Measurements from ENCODE around the gene C1orf50. TPM values are rescaled to one million over a fixed set of nuclear protein-coding genes. Genes with fewer than 3 reads are reported as not detected.

Gene C1orf50
- total RNA-seq, 1 experiment from 2014 or later, result 8.3 TPM

DNA sequence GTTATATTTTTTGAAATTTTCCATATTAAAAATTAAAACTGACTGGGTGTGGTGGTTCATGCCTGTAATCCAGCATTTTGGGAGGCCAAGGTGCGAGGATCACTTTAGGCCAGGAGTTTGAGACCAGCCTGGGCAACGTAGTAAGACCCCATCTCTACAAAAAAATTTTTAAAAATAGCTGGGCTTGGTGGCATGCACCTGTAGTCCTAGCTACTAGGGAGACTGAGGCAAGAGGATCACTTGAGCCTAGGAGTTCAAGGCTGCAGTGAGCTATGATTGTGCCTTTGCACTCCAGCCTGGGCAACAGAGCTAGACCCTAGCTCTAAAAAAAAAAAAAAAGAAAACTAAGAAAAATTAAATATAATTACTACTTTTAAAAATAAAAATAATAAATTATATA is 54.6 kb downstream of the C1orf50 start:
- Histone ChIP-seq H3K4me1 (replicated peaks; ENCODE audit: insufficient read depth) (peaks cover 25% of the 10 kb centered on the region), H4K20me1 (ENCODE audit: insufficient read depth) (peaks cover 4% of the 10 kb centered on the region; the same call in 1 of the 2 replicates), H3K27ac (no peak overlapping the region), H3K79me2 (ENCODE audit: low read depth) (peaks cover 12% of the 10 kb centered on the region; the same call in 1 of the 2 replicates), H3K4me3 (no peak overlapping the region), H3K27me3 (ENCODE audit: insufficient read depth, low read depth) (no peaks in the 10 kb centered on the region), H3K36me3 (ENCODE audit: low read depth) (0 out of 2 replicates have a peak, but pooled peaks cover 3% of the 10 kb centered on the region), H3F3A (ENCODE audit: insufficient read depth, low read depth) (peaks cover 14% of the 10 kb centered on the region; the same call in 1 of the 2 replicates), H3K9me2 (ENCODE audit: insufficient read depth) (no peaks in the 10 kb centered on the region), H3K4me2 (no peak overlapping the region), H2AFZ (no peak overlapping the region), H3K9me3 (ENCODE audit: insufficient read depth, low read depth) (peaks cover 5% of the 10 kb centered on the region; the same call in 1 of the 2 replicates)
- intact Hi-C loops (cut with micrococcal nuclease; ENCODE audit: unreplicated experiment), result no loop called here
- BruUV-seq (replicated peaks), result no TSS peak
- POLR2A ChIA-PET (ENCODE audit: unreplicated experiment), result no interaction called here
- no peak for DNase-seq
- CTCF ChIA-PET, result no interaction called here
- TF ChIP-seq, protein P1, sequence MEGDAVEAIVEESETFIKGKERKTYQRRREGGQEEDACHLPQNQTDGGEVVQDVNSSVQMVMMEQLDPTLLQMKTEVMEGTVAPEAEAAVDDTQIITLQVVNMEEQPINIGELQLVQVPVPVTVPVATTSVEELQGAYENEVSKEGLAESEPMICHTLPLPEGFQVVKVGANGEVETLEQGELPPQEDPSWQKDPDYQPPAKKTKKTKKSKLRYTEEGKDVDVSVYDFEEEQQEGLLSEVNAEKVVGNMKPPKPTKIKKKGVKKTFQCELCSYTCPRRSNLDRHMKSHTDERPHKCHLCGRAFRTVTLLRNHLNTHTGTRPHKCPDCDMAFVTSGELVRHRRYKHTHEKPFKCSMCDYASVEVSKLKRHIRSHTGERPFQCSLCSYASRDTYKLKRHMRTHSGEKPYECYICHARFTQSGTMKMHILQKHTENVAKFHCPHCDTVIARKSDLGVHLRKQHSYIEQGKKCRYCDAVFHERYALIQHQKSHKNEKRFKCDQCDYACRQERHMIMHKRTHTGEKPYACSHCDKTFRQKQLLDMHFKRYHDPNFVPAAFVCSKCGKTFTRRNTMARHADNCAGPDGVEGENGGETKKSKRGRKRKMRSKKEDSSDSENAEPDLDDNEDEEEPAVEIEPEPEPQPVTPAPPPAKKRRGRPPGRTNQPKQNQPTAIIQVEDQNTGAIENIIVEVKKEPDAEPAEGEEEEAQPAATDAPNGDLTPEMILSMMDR (conservative IDR thresholded peaks at IDR 0.05), result no peak
- TF ChIP-seq EZH2 (IDR thresholded peaks at IDR 0.05; ENCODE audit: low read depth), result no peak

DNA sequence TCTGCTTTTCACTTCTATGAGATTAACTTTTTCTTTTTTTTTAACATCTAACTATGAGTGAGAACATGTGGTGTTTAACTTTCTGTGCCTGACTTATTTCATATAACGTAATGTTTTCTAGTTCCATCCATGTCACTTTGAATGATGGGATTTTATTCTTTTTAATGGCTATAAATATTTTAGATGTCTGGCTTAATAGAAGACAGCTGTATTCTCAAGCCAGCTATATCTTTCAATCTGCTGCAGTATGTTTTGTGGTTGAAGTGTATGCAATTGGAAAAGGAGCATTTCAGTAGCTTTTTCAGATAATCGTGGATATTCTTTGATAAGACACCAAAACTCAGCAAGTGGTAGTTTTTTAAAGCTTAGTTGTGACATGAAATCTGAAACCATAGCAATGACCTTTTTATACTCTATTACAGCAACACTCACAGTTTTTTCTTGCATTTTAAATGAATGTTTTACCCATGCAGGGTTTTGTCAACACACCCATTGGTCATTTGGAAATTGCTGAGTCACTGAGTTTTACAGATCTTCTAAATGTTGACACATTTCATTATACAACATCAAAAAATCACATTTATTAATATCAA is 55.8 kb downstream of the C1orf50 start:
- no TSS peak for BruUV-seq (replicated peaks)
- Histone ChIP-seq H3K36me3 (ENCODE audit: low read depth) (0 out of 2 replicates have a peak, but pooled peaks cover 3% of the 10 kb centered on the region), H3K4me3 (0 out of 2 replicates have a peak overlapping the region, but pooled peaks have one; percentile 13), H3K4me2 (peak overlapping the region; percentile 41), H3K4me1 (replicated peaks; ENCODE audit: insufficient read depth) (peaks cover 20% of the 10 kb centered on the region), H2AFZ (no peak overlapping the region), H3K79me2 (ENCODE audit: low read depth) (peaks cover 7% of the 10 kb centered on the region; the same call in 1 of the 2 replicates), H3F3A (ENCODE audit: insufficient read depth, low read depth) (peaks cover 14% of the 10 kb centered on the region; the same call in 1 of the 2 replicates), H3K27ac (peak overlapping the region; percentile 66), H3K9me2 (ENCODE audit: insufficient read depth) (no peaks in the 10 kb centered on the region), H3K9me3 (ENCODE audit: insufficient read depth, low read depth) (peaks cover 5% of the 10 kb centered on the region; the same call in 1 of the 2 replicates), H4K20me1 (ENCODE audit: insufficient read depth) (no peaks in the 10 kb centered on the region), H3K27me3 (ENCODE audit: insufficient read depth, low read depth) (no peaks in the 10 kb centered on the region)
- TF ChIP-seq, protein P1 (conservative IDR thresholded peaks at IDR 0.05), result no peak
- TF ChIP-seq EZH2 (IDR thresholded peaks at IDR 0.05; ENCODE audit: low read depth), result no peak
- intact Hi-C loops (cut with micrococcal nuclease; ENCODE audit: unreplicated experiment), result no loop called here
- POLR2A ChIA-PET (ENCODE audit: unreplicated experiment), result interaction anchor here (0.5 to 0.7 kb wide), 3 partner anchors 57 to 1429 kb away, joined by 3 to 20 read pairs (median 5); partner anchors contain the start of gene KDM4A
- peak in 1 of 2 experiments; percentile 53 for DNase-seq
- CTCF ChIA-PET, result no interaction called here

DNA sequence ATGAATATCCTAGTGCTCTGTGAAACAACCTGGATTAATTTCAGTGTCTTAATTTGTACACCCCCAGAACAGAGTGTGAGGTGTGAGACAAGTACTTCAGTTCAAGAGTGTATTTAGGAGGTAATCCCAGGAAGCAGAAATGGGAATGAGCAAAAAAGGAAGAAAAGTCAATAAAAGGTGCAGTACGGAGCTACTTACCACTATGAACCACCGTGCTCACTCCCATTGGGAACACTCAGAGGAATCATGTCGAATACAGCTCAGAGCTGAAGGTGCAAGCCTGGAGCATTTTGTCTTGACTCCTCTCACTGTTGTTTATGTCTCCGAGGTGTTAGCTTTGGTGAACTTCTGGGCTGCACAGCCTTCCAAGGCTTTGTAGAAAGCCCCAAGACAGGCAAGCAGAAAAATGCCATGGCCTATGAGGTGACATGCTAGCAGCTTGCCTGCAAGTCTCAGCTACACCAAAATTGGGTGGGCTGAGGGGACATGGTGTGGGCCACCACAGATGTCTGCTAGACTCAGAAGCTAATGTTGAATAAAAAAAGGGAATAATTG is 57.5 kb downstream of the C1orf50 start:
- no peak overlapping the region for H3K27ac ChIP-seq
- POLR2A ChIA-PET (ENCODE audit: unreplicated experiment), result interaction anchor here (0.6 kb wide), 1 partner anchor 58 kb away, joined by 4 read pairs; no protein-coding TSS in a partner anchor
- peaks cover 17% of the 10 kb centered on the region for H3K4me1 ChIP-seq (replicated peaks; ENCODE audit: insufficient read depth)
- no peaks in the 10 kb centered on the region for H3K9me2 ChIP-seq (ENCODE audit: insufficient read depth)
- H3K4me3 ChIP-seq, result no peak overlapping the region
- H3K9me3 ChIP-seq (ENCODE audit: insufficient read depth, low read depth), result peaks cover 5% of the 10 kb centered on the region; the same call in 1 of the 2 replicates
- no peaks in the 10 kb centered on the region for H3K79me2 ChIP-seq (ENCODE audit: low read depth)
- DNase-seq, result no peak
- TF ChIP-seq EZH2 (IDR thresholded peaks at IDR 0.05; ENCODE audit: low read depth), result no peak
- TF ChIP-seq, protein P1 (conservative IDR thresholded peaks at IDR 0.05), result no peak
- no peaks in the 10 kb centered on the region for H3K27me3 ChIP-seq (ENCODE audit: insufficient read depth, low read depth)
- no peak overlapping the region for H3K4me2 ChIP-seq
- no peak overlapping the region for H2AFZ ChIP-seq
- 0 out of 2 replicates have a peak, but pooled peaks cover 3% of the 10 kb centered on the region for H3K36me3 ChIP-seq (ENCODE audit: low read depth)
- H4K20me1 ChIP-seq (ENCODE audit: insufficient read depth), result no peaks in the 10 kb centered on the region
- H3F3A ChIP-seq (ENCODE audit: insufficient read depth, low read depth), result peaks cover 14% of the 10 kb centered on the region; the same call in 1 of the 2 replicates
- CTCF ChIA-PET, result no interaction called here
- intact Hi-C loops (cut with micrococcal nuclease; ENCODE audit: unreplicated experiment), result no loop called here
- no TSS peak for BruUV-seq (replicated peaks)

All from PC-9 (cell line).